ENCODE results near the gene MRAP.

DNA sequence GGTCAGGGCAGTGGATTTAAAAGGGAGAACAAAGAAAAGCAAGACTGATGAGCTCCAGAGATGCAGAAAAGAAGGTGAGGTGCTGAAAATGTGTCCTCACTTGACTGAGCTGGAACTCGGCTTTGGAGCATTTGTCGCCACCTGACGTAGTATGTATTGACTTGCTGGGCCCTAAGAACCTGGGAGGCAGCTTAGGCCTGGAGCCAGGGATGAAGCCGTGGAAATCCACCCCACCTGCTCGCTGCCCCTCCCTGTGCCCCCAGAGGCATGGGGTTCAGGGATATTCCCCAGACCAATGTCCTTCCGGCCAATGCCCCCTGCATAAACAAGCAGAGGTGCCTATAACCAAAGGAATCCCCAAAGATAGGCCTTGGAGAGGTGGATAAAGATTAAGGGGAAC lies 14.3 kb downstream of the MRAP start:
- TF ChIP-seq, protein P1, sequence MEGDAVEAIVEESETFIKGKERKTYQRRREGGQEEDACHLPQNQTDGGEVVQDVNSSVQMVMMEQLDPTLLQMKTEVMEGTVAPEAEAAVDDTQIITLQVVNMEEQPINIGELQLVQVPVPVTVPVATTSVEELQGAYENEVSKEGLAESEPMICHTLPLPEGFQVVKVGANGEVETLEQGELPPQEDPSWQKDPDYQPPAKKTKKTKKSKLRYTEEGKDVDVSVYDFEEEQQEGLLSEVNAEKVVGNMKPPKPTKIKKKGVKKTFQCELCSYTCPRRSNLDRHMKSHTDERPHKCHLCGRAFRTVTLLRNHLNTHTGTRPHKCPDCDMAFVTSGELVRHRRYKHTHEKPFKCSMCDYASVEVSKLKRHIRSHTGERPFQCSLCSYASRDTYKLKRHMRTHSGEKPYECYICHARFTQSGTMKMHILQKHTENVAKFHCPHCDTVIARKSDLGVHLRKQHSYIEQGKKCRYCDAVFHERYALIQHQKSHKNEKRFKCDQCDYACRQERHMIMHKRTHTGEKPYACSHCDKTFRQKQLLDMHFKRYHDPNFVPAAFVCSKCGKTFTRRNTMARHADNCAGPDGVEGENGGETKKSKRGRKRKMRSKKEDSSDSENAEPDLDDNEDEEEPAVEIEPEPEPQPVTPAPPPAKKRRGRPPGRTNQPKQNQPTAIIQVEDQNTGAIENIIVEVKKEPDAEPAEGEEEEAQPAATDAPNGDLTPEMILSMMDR (IDR thresholded peaks at IDR 0.05) = no peak
- no peak for TF ChIP-seq POLR2A (IDR thresholded peaks at IDR 0.05)
- no peak for TF ChIP-seq EP300 (IDR thresholded peaks at IDR 0.05)
- TF ChIP-seq POLR2AphosphoS5 (IDR thresholded peaks at IDR 0.05) = no peak
